HepG2 (cell line): ENCODE measurements around the gene TAS1R1. TPM values are rescaled to one million over a fixed set of nuclear protein-coding genes. Genes with fewer than 3 reads are reported as not detected.

Experiments used
- DDIT3 ChIP-seq: sonication (generic); formaldehyde crosslinking; IDR thresholded peaks from 2 replicates; pipeline ENCODE4 v1.4.0; 2020; ENCODE audit warnings: mild to moderate bottlenecking, missing genetic modification reagents
- ETV5 ChIP-seq: IDR thresholded peaks from 2 replicates; pipeline ENCODE4 v1.6.1; 2018; ENCODE audit warnings: missing biosample characterization, missing genetic modification reagents, inconsistent platforms, borderline replicate concordance
- FOSL2 ChIP-seq: sonication (generic); formaldehyde crosslinking; IDR thresholded peaks from 2 replicates; pipeline ENCODE4 v1.4.0; 2020; ENCODE audit warnings: missing genetic modification reagents
- HOXA3 ChIP-seq: sonication (generic); formaldehyde crosslinking; IDR thresholded peaks from 2 replicates; pipeline ENCODE4 v1.5.0; 2020; ENCODE audit warnings: missing genetic modification reagents
- NAIF1 ChIP-seq: sonication (generic); formaldehyde crosslinking; IDR thresholded peaks from 2 replicates; pipeline ENCODE4 v1.5.0; 2020; ENCODE audit warnings: mild to moderate bottlenecking, missing genetic modification reagents, borderline replicate concordance
- PAXIP1 ChIP-seq: sonication (generic); formaldehyde crosslinking; conservative IDR thresholded peaks from 2 replicates; pipeline ENCODE4 v1.4.0; 2020; ENCODE audit warnings: mild to moderate bottlenecking, missing genetic modification reagents, moderate library complexity
- PRDM4 ChIP-seq: sonication (generic); formaldehyde crosslinking; IDR thresholded peaks from 2 replicates; pipeline ENCODE4 v1.9.0; 2021; ENCODE audit warnings: missing genetic modification reagents, borderline replicate concordance
- SAFB2 ChIP-seq: sonication (generic); formaldehyde crosslinking; IDR thresholded peaks from 2 replicates; pipeline ENCODE4 v1.5.1; 2020; ENCODE audit warnings: missing genetic modification reagents, low read depth, mild to moderate bottlenecking, borderline replicate concordance
- SIX4 ChIP-seq: sonication (generic); formaldehyde crosslinking; IDR thresholded peaks from 2 replicates; pipeline ENCODE4 v1.4.0; 2020; ENCODE audit warnings: missing genetic modification reagents
- TARDBP ChIP-seq: sonication (generic); formaldehyde crosslinking; IDR thresholded peaks from 2 replicates; pipeline ENCODE4 v1.8.0; 2022; ENCODE audit warnings: mild to moderate bottlenecking, missing genetic modification reagents
- USF2 ChIP-seq, 2 experiments: sonication (generic) in 1 of 2; formaldehyde crosslinking in 1 of 2; IDR thresholded peaks; 2 replicates each; pipeline versions ENCODE4 v1.5.1 to v1.6.1; 2011 to 2020; ENCODE audit warnings: borderline replicate concordance in 1 of 2, low read depth in 1 of 2, low read length in 1 of 2, mild to moderate bottlenecking in 1 of 2, missing genetic modification reagents in 1 of 2, moderate library complexity in 1 of 2
- YEATS4 ChIP-seq: sonication (generic); formaldehyde crosslinking; IDR thresholded peaks from 2 replicates; pipeline ENCODE4 v1.4.0; 2020; ENCODE audit warnings: missing genetic modification reagents, borderline replicate concordance
- ZFX ChIP-seq: sonication (generic); formaldehyde crosslinking; IDR thresholded peaks from 2 replicates; pipeline ENCODE4 v1.4.0; 2020; ENCODE audit warnings: mild to moderate bottlenecking, low read depth, missing genetic modification reagents, moderate library complexity
- ZNF609 ChIP-seq: sonication (generic); formaldehyde crosslinking; IDR thresholded peaks from 2 replicates; pipeline ENCODE4 v1.4.0; 2020; ENCODE audit warnings: mild to moderate bottlenecking, missing genetic modification reagents, borderline replicate concordance
- polyA plus RNA-seq, 8 experiments: library from polyadenylated mRNA; depleted of rRNA in 3 of 8; stranded (reverse) in 7 of 8; unstranded in 1 of 8; fragments of >200 nt; fragmentation: Illumina TruSeq in 4 of 8; extraction: Trizol in 4 of 8; gene quantifications; 2 replicates each; pipeline versions ENCODE4 v1.2.1 to v1.2.3, GENCODE V29; 2011 to 2016; ENCODE audit warnings: low read depth in 4 of 8, missing spikeins in 1 of 8, mixed read lengths in 1 of 8; ENCODE audit not compliant: insufficient read depth in 1 of 8
- total RNA-seq, 5 experiments: library from RNA; depleted of rRNA; stranded (reverse); fragments of >200 nt; fragmentation: Illumina TruSeq; extraction: Trizol; gene quantifications; 2 replicates each; pipeline ENCODE4 v1.2.3, GENCODE V29; 2016; ENCODE audit warnings: low read depth in 1 of 5

The TAS1R1 gene
- total and polyA plus RNA-seq, 2 of the 13 experiments (the other 11 are each of a cell fraction or from before 2014, with no cell fraction given), result 1.4 to 1.6 TPM

GRCh38 chr1:6613361-6614018 lies 58.4 kb downstream of the TAS1R1 start, which contains the start of gene PHF13 (continued):
- TF ChIP-seq ZNF609 (CRISPR knock-in tag) (no peak), TARDBP (CRISPR knock-in tag) (peak; percentile 75), PAXIP1 (CRISPR knock-in tag) (peak; percentile 48; the same call in 1 of the 2 replicates), SIX4 (CRISPR knock-in tag) (peak; percentile 58; the same call in 1 of the 2 replicates), HOXA3 (CRISPR knock-in tag) (peak; percentile 74), NAIF1 (CRISPR knock-in tag) (no peak), FOSL2 (peak; percentile 43; the same call in 1 of the 2 replicates), DDIT3 (CRISPR knock-in tag) (no peak), PRDM4 (CRISPR knock-in tag) (no peak), ETV5 (CRISPR knock-in tag) (no peak), SAFB2 (no peak), USF2 (IDR thresholded peaks at IDR 0.05; ENCODE audit: low read depth, low read length) (no peak), USF2 (CRISPR knock-in tag; IDR thresholded peaks at IDR 0.05; ENCODE audit: borderline replicate concordance) (no peak), YEATS4 (CRISPR knock-in tag) (peak; percentile 49; the same call in 1 of the 2 replicates), ZFX (CRISPR knock-in tag) (peak; percentile 61; the same call in 1 of the 2 replicates)
